Endothelial cell (in vitro differentiated cells): ENCODE results near the gene PHETA1. TPM values are rescaled to one million over a fixed set of nuclear protein-coding genes. Genes with fewer than 3 reads are reported as not detected.
"Not testable (repeated sequence)": the region's sequence is repeated elsewhere in the genome, so short reads cannot be mapped to it uniquely, and the experiment has no call there.

Source experiments
- DNase-seq: peaks from one replicate; pipeline ENCODE4 v3.0.0; 2021; ENCODE audit warnings: low spot score
- H3K27ac Mint-ChIP-seq: one replicate; pipeline ENCODE4 v1.8.0; 2021; ENCODE audit warnings: mixed read lengths, inconsistent platforms; ENCODE audit not compliant: unreplicated experiment
- H3K27me3 Mint-ChIP-seq: one replicate; pipeline ENCODE4 v1.8.0; 2021; ENCODE audit warnings: mild to moderate bottlenecking, moderate library complexity, mixed read lengths, inconsistent platforms; ENCODE audit not compliant: unreplicated experiment
- H3K36me3 Mint-ChIP-seq: one replicate; pipeline ENCODE4 v1.8.0; 2021; ENCODE audit warnings: mild to moderate bottlenecking, low read depth, mixed read lengths, inconsistent platforms; ENCODE audit not compliant: unreplicated experiment
- H3K4me1 Mint-ChIP-seq: one replicate; pipeline ENCODE4 v1.8.0; 2021; ENCODE audit warnings: mild to moderate bottlenecking, mixed read lengths, inconsistent platforms; ENCODE audit not compliant: unreplicated experiment
- H3K4me3 Mint-ChIP-seq: one replicate; pipeline ENCODE4 v1.8.0; 2021; ENCODE audit warnings: mild to moderate bottlenecking, mixed read lengths, inconsistent platforms; ENCODE audit not compliant: unreplicated experiment
- H3K9me3 Mint-ChIP-seq: one replicate; pipeline ENCODE4 v1.8.0; 2021; ENCODE audit warnings: mixed read lengths, inconsistent platforms; ENCODE audit not compliant: unreplicated experiment
- CTCF ChIP-seq: fragments of 200-600 bp; sonication (generic); IDR thresholded peaks from one replicate; pipeline ENCODE4 v1.5.0; 2021; ENCODE audit warnings: antibody characterized with exemption; ENCODE audit not compliant: unreplicated experiment
- total RNA-seq: library from RNA; stranded (reverse); fragmentation: NEBNext Ultra II Directional; extraction: Animal tissue kit (Norgen Biotek cat#: 25700); gene quantifications from one replicate; pipeline ENCODE4 v1.2.1, GENCODE V29; 2021; ENCODE audit not compliant: unreplicated experiment

Gene PHETA1
- total RNA-seq, 1 donor from 2014 or later, result 14.8 TPM

- Mint-ChIP-seq H3K27me3 (peaks cover 36% of the 10 kb centered on the region), H3K4me1 (peaks cover 41% of the 10 kb centered on the region)
- peak; percentile 76 for TF ChIP-seq CTCF
Measured at GRCh38 chr12:111405149-111405858, 36.4 kb upstream of the PHETA1 start.

DNA sequence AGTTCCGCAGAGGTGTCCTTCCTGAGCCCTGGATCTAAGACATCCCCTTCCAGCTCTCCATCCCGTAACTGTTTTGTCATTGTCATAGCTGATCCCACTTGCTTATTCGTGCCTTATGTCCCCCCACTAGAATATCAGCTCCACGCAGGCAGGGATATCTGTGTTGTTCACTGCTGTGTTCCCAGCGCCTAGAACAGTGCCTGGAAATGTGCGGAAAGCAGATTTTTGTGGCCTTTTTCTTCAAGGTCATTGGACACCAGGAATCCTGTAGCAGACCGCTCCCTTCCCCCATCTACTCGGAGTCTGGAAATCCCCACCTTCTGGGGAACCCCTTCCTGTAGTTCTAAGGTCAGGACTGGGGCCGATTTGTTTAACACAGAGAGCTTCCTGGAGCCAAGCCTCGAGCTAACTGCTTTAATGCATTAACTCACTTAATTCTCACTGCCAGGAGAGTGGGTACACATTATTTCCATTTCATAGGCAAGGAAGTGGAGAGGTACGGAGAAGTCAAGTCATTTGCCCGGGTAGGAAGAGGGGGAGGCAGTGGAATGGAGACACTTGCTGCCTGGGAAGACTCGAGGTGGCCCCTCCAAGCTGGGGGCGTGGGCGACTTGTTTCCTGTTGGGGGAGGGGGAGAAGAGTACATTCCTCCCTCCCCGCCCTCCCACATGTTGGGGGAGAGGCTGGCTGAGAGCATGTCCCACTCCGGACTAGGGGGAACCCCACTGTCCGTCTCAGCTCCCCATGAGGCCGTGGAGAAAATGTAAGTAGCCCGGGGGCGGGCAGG, 35.7 kb upstream of the PHETA1 start:
- H3K4me1 Mint-ChIP-seq, result peaks cover 38% of the 10 kb centered on the region
- DNase-seq, result peak; percentile 72
- peak overlapping the region; percentile 99 for H3K27ac Mint-ChIP-seq

More at GRCh38 chr12:111405149-111405858, 36.4 kb upstream of the PHETA1 start:
- H3K27ac Mint-ChIP-seq, result peak overlapping the region; percentile 99
- H3K4me3 Mint-ChIP-seq, result peak overlapping the region; percentile 96
- no peaks in the 10 kb centered on the region for H3K9me3 Mint-ChIP-seq
- DNase-seq, result peak; percentile 100
- H3K36me3 Mint-ChIP-seq, result peaks cover 13% of the 10 kb centered on the region

GRCh38 chr12:111402490-111402824, 33.6 kb upstream of the PHETA1 start:
- not testable (repeated sequence) for H3K9me3 Mint-ChIP-seq, DNase-seq, H3K36me3 Mint-ChIP-seq, H3K4me3 Mint-ChIP-seq, H3K27ac Mint-ChIP-seq
- Mint-ChIP-seq H3K4me1 (peaks cover 21% of the 10 kb centered on the region), H3K27me3 (peaks cover 30% of the 10 kb centered on the region)

More for the DNA sequence above, 35.7 kb upstream of the PHETA1 start:
- Mint-ChIP-seq H3K4me3 (peak overlapping the region; percentile 96), H3K9me3 (no peaks in the 10 kb centered on the region), H3K36me3 (peaks cover 15% of the 10 kb centered on the region), H3K27me3 (peaks cover 39% of the 10 kb centered on the region)
- TF ChIP-seq CTCF, result no peak

DNA sequence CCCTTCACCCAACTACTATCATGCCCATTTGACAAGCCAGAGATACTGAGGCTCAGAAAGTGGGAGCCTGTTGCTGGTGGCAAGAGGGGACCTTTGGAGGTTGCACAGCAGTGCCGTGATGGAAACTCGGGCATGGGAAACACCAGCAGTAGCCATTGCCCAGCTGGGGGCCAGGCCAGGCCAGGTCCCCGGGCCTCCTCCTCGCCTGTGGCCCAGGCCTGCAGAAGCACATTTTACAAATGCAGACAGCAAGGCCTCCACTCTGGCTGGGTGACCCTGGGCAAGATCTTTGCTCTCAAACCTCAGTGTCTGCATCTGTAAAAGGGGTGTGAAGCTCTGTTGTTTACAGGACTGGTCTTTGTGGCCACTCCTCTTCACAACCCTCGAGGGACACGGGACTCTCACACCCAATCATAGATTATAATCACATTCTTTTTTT, 32.3 kb upstream of the PHETA1 start:
- peaks cover 27% of the 10 kb centered on the region for H3K27me3 Mint-ChIP-seq
- no peak overlapping the region for H3K4me3 Mint-ChIP-seq
- peaks cover 8% of the 10 kb centered on the region for H3K36me3 Mint-ChIP-seq
- TF ChIP-seq CTCF, result no peak
- peaks cover 19% of the 10 kb centered on the region for H3K4me1 Mint-ChIP-seq
- DNase-seq, result no peak
- H3K9me3 Mint-ChIP-seq, result no peaks in the 10 kb centered on the region
- no peak overlapping the region for H3K27ac Mint-ChIP-seq

GRCh38 chr12:111399741-111400404, 31.0 kb upstream of the PHETA1 start:
- not testable (repeated sequence) for H3K9me3 Mint-ChIP-seq, H3K4me3 Mint-ChIP-seq, DNase-seq, H3K36me3 Mint-ChIP-seq, H3K27ac Mint-ChIP-seq
- peaks cover 24% of the 10 kb centered on the region for H3K27me3 Mint-ChIP-seq
- H3K4me1 Mint-ChIP-seq, result peaks cover 19% of the 10 kb centered on the region
